GM21576 (cell line): ENCODE data around the gene HSFX2.
"Not testable (repeated sequence)": the region's sequence is repeated elsewhere in the genome, so short reads cannot be mapped to it uniquely, and the experiment has no call there.

Experiments used
- ATAC-seq: cut with Tn5 transposase; IDR thresholded peaks from one replicate; pipeline ENCODE4 v1.9.1; 2021; ENCODE audit warnings: mild to moderate bottlenecking, moderate library complexity; ENCODE audit not compliant: unreplicated experiment

The HSFX2 gene

GRCh38 chrX:149595214-149595613 is at the start of gene HSFX2:
Gene HSFX2, minus strand, starts transcription at chrX:149595314. Its CDS starts 614 bp downstream, at chrX:149594700.
- not testable (repeated sequence) for ATAC-seq

GRCh38 chrX:149643496-149643895 is 48.4 kb upstream of the HSFX2 start:
- ATAC-seq = no peak

- ATAC-seq = no peak
These were observed 46.7 kb upstream of the HSFX2 start for GRCh38 chrX:149641835-149642234.

- no peak for ATAC-seq
These were observed 46.3 kb upstream of the HSFX2 start for GRCh38 chrX:149641432-149641831.

GRCh38 chrX:149639568-149639967 is 44.5 kb upstream of the HSFX2 start:
- no peak for ATAC-seq

GRCh38 chrX:149638860-149639259 is 43.7 kb upstream of the HSFX2 start:
- no peak for ATAC-seq

GRCh38 chrX:149633511-149633910 is 38.4 kb upstream of the HSFX2 start:
- no peak for ATAC-seq

GRCh38 chrX:149631234-149632165 is 36.4 kb upstream of the HSFX2 start, which contains the start of gene TMEM185A:
Gene TMEM185A, minus strand, starts transcription at chrX:149631792. Its CDS starts 212 bp downstream, at chrX:149631580.
- ATAC-seq = peak; percentile 92

GRCh38 chrX:149630681-149631233 is 35.6 kb upstream of the HSFX2 start:
- no peak for ATAC-seq

GRCh38 chrX:149629730-149630387 is 34.7 kb upstream of the HSFX2 start:
- ATAC-seq = no peak

- ATAC-seq = no peak
These were observed 33.7 kb upstream of the HSFX2 start for GRCh38 chrX:149628768-149629167.

- no peak for ATAC-seq
These were observed 33.2 kb upstream of the HSFX2 start for GRCh38 chrX:149628280-149628679.

- not testable (repeated sequence) for ATAC-seq
These were observed 31.7 kb upstream of the HSFX2 start for GRCh38 chrX:149626829-149627228.

GRCh38 chrX:149619662-149620061 is 24.5 kb upstream of the HSFX2 start:
- not testable (repeated sequence) for ATAC-seq

- ATAC-seq = no peak
These were observed 23.8 kb upstream of the HSFX2 start for GRCh38 chrX:149618871-149619270.

GRCh38 chrX:149611623-149612175 is 16.6 kb upstream of the HSFX2 start:
- no peak for ATAC-seq

- no peak for ATAC-seq
These were observed 15.4 kb upstream of the HSFX2 start for GRCh38 chrX:149610511-149610910.

GRCh38 chrX:149607699-149608098 is 12.6 kb upstream of the HSFX2 start:
- ATAC-seq = no peak

GRCh38 chrX:149605248-149605885 is 10.3 kb upstream of the HSFX2 start:
- ATAC-seq = not testable (repeated sequence)

GRCh38 chrX:149598603-149599002 is 3.5 kb upstream of the HSFX2 start:
- ATAC-seq = not testable (repeated sequence)

- ATAC-seq = not testable (repeated sequence)
These were observed 829 bp upstream of the HSFX2 start for GRCh38 chrX:149595943-149596342.
